K562 (cell line): ENCODE results near the gene C19orf47. TPM values are rescaled to one million over a fixed set of nuclear protein-coding genes. Genes with fewer than 3 reads are reported as not detected.
A peak's percentile ranks its signal among the peaks of the same experiment; 100 is the strongest.

Source experiments
- ATAC-seq: fragments of 200-7000 bp; cut with Tn5 transposase; 3 replicates; pipeline ENCODE4 v1.9.1; 2020; ENCODE audit warnings: moderate library complexity
- BruUV-seq: library from RNA; stranded (reverse); fragments of 400-500 nt; replicated peaks from 2 replicates; lab custom pipeline; 2021; lab: Mats Ljungman, UMichigan
- CTCF ChIA-PET: fragments of 300-600 bp; formaldehyde crosslinking; extraction: SDS; loops from one replicate; lab custom pipeline; 2021; ENCODE audit warnings: low intra/inter-chr PET ratio; lab: Yijun Ruan, JAX
- POLR2A ChIA-PET: fragments of 300-600, 350-650 bp; sonication (Branson Sonifier 250); formaldehyde crosslinking; extraction: SDS; loops from one replicate; lab custom pipeline; 2021; ENCODE audit warnings: antibody characterized with exemption, inconsistent platforms; lab: Yijun Ruan, JAX
- DNase-seq, 4 experiments: peaks; one replicate each; pipeline versions ENCODE4 v3.0.0 to v3.0.0-alpha.2; 2011 to 2018; ENCODE audit warnings: low spot score in 3 of 4, mixed read lengths in 3 of 4; ENCODE audit errors: extremely low read depth in 1 of 4
- FAIRE-seq: peaks from 2 replicates; lab custom pipeline; 2011; peaks lifted over from hg19 to GRCh38; lab: Jason Lieb, UNC
- H2AFZ ChIP-seq: 2 replicates; pipeline ENCODE4 v1.6.0; 2011; ENCODE audit warnings: low read depth, low read length, control low read depth, inconsistent platforms
- H3K27ac ChIP-seq: fragments of 200-600 bp; 3 replicates; pipeline ENCODE4 v1.8.0; 2011; ENCODE audit warnings: low read depth, mild to moderate bottlenecking, control low read depth, inconsistent platforms, low read length, moderate library complexity, mixed read lengths; ENCODE audit errors: extremely low read depth
- H3K27me3 ChIP-seq, 2 experiments: fragments of 300-600 bp in 1 of 2; 2 replicates in 1 of 2; 3 replicates in 1 of 2; pipeline versions ENCODE4 v1.6.0 to v1.8.0; 2011; ENCODE audit warnings: inconsistent platforms in 2 of 2, low read length in 2 of 2, mild to moderate bottlenecking in 1 of 2, mixed read lengths in 1 of 2, moderate library complexity in 1 of 2; ENCODE audit not compliant: control insufficient read depth in 2 of 2, insufficient read depth in 2 of 2
- H3K36me3 ChIP-seq: fragments of 300-600 bp; 3 replicates; pipeline ENCODE4 v1.8.0; 2011; ENCODE audit warnings: mild to moderate bottlenecking, low read length, inconsistent platforms; ENCODE audit not compliant: control insufficient read depth, insufficient read depth
- H3K4me1 ChIP-seq, 2 experiments: fragments of 200-600 bp in 1 of 2; replicated peaks in 1 of 2; 2 replicates in 1 of 2; 3 replicates in 1 of 2; pipeline versions ENCODE4 v1.5.1 to v1.8.0; 2011; ENCODE audit warnings: inconsistent platforms in 2 of 2, low read length in 2 of 2, mild to moderate bottlenecking in 1 of 2, mixed read lengths in 1 of 2, moderate library complexity in 1 of 2; ENCODE audit not compliant: control insufficient read depth in 2 of 2, insufficient read depth in 2 of 2
- H3K4me2 ChIP-seq: 2 replicates; pipeline ENCODE4 v1.6.1; 2011; ENCODE audit warnings: low read length, control low read depth, inconsistent platforms, mixed read lengths; ENCODE audit not compliant: insufficient read depth
- H3K4me3 ChIP-seq: fragments of 200-600 bp; sonication (generic), shearing (Covaris generic); 2 replicates; pipeline ENCODE4 v1.5.1; 2016; ENCODE audit warnings: control low read depth, inconsistent platforms
- H3K79me2 ChIP-seq: fragments of 200-600 bp; 3 replicates; pipeline ENCODE4 v1.8.0; 2011; ENCODE audit warnings: low read length, inconsistent platforms; ENCODE audit not compliant: control insufficient read depth, insufficient read depth
- H3K9ac ChIP-seq, 2 experiments: 2 replicates each; pipeline versions ENCODE4 v1.6.0 to v1.6.1; 2011; ENCODE audit warnings: low read depth in 2 of 2, low read length in 2 of 2, control low read depth in 1 of 2, inconsistent platforms in 1 of 2, mild to moderate bottlenecking in 1 of 2, mixed read lengths in 1 of 2; ENCODE audit not compliant: insufficient read depth in 1 of 2
- H3K9me1 ChIP-seq: one replicate; pipeline ENCODE4 v1.6.0; 2011; ENCODE audit warnings: inconsistent platforms, mild to moderate bottlenecking, low read length, moderate library complexity; ENCODE audit not compliant: control insufficient read depth, insufficient read depth
- H3K9me3 ChIP-seq: replicated peaks from 2 replicates; pipeline ENCODE4 v1.5.1; 2011; ENCODE audit warnings: low read depth, low read length, inconsistent platforms; ENCODE audit not compliant: control insufficient read depth, insufficient read depth
- H4K20me1 ChIP-seq: replicated peaks from 2 replicates; pipeline ENCODE4 v1.6.1; 2011; ENCODE audit warnings: low read length, inconsistent platforms, mixed read lengths; ENCODE audit not compliant: control insufficient read depth, insufficient read depth
- CBFB ChIP-seq: sonication (generic); formaldehyde crosslinking; IDR thresholded peaks from 2 replicates; pipeline ENCODE4 v1.4.0; 2020; ENCODE audit warnings: mild to moderate bottlenecking, missing genetic modification reagents
- CC2D1A ChIP-seq: fragments of 450-650 bp; IDR thresholded peaks from 2 replicates; pipeline ENCODE4 v1.6.1; 2017; ENCODE audit warnings: mild to moderate bottlenecking
- E4F1 ChIP-seq: fragments of 250-450 bp; sonication (Bioruptor Pico); IDR thresholded peaks from 2 replicates; pipeline ENCODE4 v1.5.0; 2021; ENCODE audit warnings: mild to moderate bottlenecking, borderline replicate concordance
- ETS1 ChIP-seq: conservative IDR thresholded peaks from 2 replicates; pipeline ENCODE4 v1.6.1; 2011; ENCODE audit warnings: low read depth, mild to moderate bottlenecking, low read length; ENCODE audit not compliant: control insufficient read depth
- GABPB2 ChIP-seq: fragments of 250-450 bp; sonication (Bioruptor Pico); conservative IDR thresholded peaks from 2 replicates; pipeline ENCODE4 v1.5.1; 2021; ENCODE audit warnings: mild to moderate bottlenecking
- SLC30A9 ChIP-seq: fragments of 250-450 bp; sonication (Bioruptor Pico); IDR thresholded peaks from 2 replicates; pipeline ENCODE4 v1.8.0; 2022; ENCODE audit warnings: mild to moderate bottlenecking, moderate library complexity
- THRAP3 ChIP-seq: fragments of 450-650 bp; IDR thresholded peaks from 2 replicates; pipeline ENCODE4 v1.6.1; 2016; ENCODE audit warnings: mild to moderate bottlenecking, inconsistent platforms, borderline replicate concordance
- WGBS: fragments of 100-300 bp; shearing (Covaris generic); methylation state at CpG from one replicate; pipeline ENCODE4 v1.1.6; 2016; ENCODE audit warnings: low coverage, mixed read lengths; ENCODE audit not compliant: insufficient coverage; ENCODE audit errors: missing lambda C conversion rate; 5-methylcytosine and 5-hydroxymethylcytosine counted together
- in situ Hi-C: fragments of 300-500 bp; cut with MboI; formaldehyde crosslinking; loops from 4 replicates; pipeline ENCODE4 v1.15.0; 2018; ENCODE audit warnings: inconsistent platforms, mixed read lengths
- intact Hi-C: fragments of 100-400 bp; cut with micrococcal nuclease; formaldehyde crosslinking; loops from 2 replicates; pipeline ENCODE4 v1.14.2; 2022
- polyA plus RNA-seq, 8 experiments: library from polyadenylated mRNA; depleted of rRNA in 4 of 8; stranded (reverse) in 5 of 8; unstranded in 3 of 8; fragments of >200 nt; fragmentation: Nextera tagmentation in 2 of 8; fragmentation: Illumina TruSeq in 1 of 8; extraction: Ambion mirVana in 2 of 8; extraction: Trizol in 1 of 8; gene quantifications; 2 replicates each; pipeline versions ENCODE4 v1.2.1 to v1.2.3, GENCODE V29; 2011 to 2014; ENCODE audit warnings: inconsistent platforms in 1 of 8, missing spikeins in 1 of 8
- total RNA-seq, 7 experiments: library from RNA; depleted of rRNA in 6 of 7; stranded (reverse); fragments of >200 nt in 6 of 7; fragmentation: Illumina TruSeq in 2 of 7; extraction: Trizol in 2 of 7; gene quantifications; 2 replicates each; pipeline versions ENCODE4 v1.2.1 to v1.2.3, GENCODE V29; 2011 to 2021; ENCODE audit warnings: low replicate concordance in 1 of 7

C19orf47 gene
- total and polyA plus RNA-seq, 9 of the 15 experiments (the other 6 are each of a cell fraction or from before 2014, with no cell fraction given), result 0.08 to 26.1 (median 14.7) TPM

- ChIA-PET CTCF (no interaction called here), POLR2A (interaction anchor here (0.6 kb wide), 1 partner anchor 170 kb away, joined by 4 read pairs; no protein-coding TSS in a partner anchor)
- FAIRE-seq, result peak; percentile 46
- BruUV-seq, result no TSS peak
- intact Hi-C loops, result no loop called here
- Histone ChIP-seq H3K9me3 (no peaks in the 10 kb centered on the region), H3K9me1 (no peaks in the 10 kb centered on the region), H3K36me3 (peaks cover 25% of the 10 kb centered on the region; the same call in 2 of the 3 replicates), H3K4me3 (no peak overlapping the region), H3K4me2 (no peak overlapping the region), H3K27me3 (no peaks in the 10 kb centered on the region), H4K20me1 (0 out of 2 replicates have a peak, but pooled peaks cover 5% of the 10 kb centered on the region), H3K4me1 (peaks cover 0 to 30% of the 10 kb centered on the region in 2 experiments; a peak in 1 of 5 replicates), H3K27ac (no peak overlapping the region; the same call in 2 of the 3 replicates), H2AFZ (no peak overlapping the region), H3K9ac (no peak overlapping the region), H3K79me2 (no peaks in the 10 kb centered on the region)
- 78% methylated on average over 2 of the region's 2 CpGs for WGBS
- DNase-seq, result no peak
- in situ Hi-C loops, result no loop called here
- TF ChIP-seq CBFB (CRISPR knock-in tag) (no peak), ETS1 (no peak), GABPB2 (CRISPR knock-in tag) (no peak), SLC30A9 (CRISPR knock-in tag) (no peak), CC2D1A (no peak), E4F1 (CRISPR knock-in tag) (no peak), THRAP3 (no peak)
- ATAC-seq, result no peak
These were observed 30.3 kb upstream of the C19orf47 start for GRCh38 chr19:40378509-40378908.
